ENCODE results near the gene KCTD16. TPM values are rescaled to one million over a fixed set of nuclear protein-coding genes. Genes with fewer than 3 reads are reported as not detected.

The KCTD16 gene
- polyA plus RNA-seq, 3 donors, result 2.1 to 2.9 (median 2.5) TPM

DNA sequence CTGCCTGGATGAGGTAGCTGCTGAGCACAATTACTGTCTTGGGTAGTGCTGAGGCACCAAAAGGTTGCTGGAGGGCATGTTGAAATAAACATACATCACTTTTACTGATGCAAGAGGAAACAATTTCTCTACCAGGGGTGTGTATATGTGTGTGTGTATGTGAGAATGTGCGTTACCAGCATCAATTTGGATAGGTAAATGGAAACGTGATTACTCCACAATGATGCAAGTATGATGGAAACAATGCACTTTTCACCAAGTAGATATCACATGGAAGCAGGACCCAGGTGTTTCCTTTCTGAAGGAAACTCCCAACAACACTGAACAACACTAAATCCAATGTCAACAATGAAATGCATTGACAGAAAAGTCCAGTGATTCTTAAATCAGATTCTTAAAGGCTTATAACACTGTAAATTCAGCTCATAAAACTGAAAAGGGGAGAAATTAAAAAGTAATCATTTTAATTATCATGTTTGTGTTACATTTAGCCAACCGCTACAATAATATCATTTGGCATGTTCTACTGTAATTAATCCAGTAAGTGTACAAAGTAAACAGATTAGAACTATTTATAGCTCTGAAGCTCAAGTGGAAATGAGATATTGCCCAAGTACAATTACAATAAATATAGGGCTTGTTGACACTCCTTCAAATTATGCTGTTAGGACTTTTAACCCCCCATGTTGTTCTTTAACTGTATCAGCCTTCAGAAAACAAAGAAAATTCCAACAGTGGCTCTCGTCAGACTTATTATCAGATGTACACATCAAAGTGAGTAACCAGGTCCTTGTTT, 25.5 kb upstream of the KCTD16 start:
- DNase-seq (ENCODE audit: extremely low read depth in 1 of 11, low read depth in 9 of 11, low spot score in 4 of 11), result peak in 1 of 11 donors; percentile 23

DNA sequence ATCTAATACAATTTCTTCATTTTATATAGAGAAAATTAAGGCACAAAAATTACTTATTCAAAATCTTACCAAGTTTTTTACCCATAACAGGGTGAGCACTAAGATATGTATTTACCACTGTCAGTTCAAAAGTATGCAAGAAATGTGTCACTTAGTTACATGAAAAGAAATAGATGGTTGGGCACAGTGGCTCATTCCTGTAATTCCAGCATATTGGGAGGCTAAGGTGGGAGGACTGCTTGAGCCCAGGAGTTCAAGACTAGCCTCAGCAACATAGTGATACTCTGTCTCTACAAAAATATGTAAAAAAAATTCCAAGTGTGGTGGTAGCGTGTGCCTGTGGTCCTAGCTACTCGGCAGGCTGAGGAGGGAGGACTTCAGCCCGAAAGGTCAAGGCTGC, 19.6 kb upstream of the KCTD16 start:
- no peak for DNase-seq (ENCODE audit: extremely low read depth in 1 of 11, low read depth in 9 of 11, low spot score in 4 of 11)

DNA sequence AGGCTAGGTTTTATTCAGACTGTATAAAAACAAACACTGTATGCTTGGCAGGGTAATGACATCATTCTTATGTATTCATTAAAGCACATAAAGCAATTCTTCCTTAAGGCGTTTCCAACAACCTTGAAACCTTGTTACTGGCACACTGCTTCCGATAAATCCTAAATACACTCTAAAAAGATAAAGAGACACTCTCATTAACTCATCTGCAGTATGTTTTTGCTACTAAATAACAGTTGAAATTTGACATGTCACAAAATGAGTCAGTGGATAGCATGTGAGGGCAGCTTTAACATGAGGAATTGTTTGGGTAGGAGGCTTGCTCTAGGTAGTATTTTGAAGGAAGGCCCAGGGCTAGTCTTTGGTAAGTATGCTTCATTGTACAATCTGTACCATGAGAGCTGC, 13.9 kb upstream of the KCTD16 start:
- no peak for DNase-seq (ENCODE audit: extremely low read depth in 1 of 11, low read depth in 9 of 11, low spot score in 4 of 11)

DNA sequence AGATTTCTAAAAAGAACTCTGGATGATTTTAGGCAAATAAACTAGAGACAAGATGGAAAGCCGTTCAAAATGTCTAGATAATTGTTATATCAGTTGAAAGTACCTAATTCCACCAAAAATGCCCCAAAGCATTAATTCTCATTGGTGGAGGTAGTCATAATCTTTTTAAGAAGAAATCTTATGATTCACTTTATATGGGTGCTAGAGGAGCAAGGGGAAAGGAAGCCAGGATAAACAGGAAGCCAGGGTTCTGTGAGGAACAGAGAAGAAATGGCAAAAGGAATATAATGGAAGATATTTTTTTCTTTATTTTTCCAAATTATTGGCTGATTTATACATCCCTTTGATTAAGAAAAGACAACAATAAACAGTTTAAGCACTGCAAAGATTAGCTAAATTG, 8.0 kb upstream of the KCTD16 start:
- DNase-seq (ENCODE audit: extremely low read depth in 1 of 11, low read depth in 9 of 11, low spot score in 4 of 11), result no peak

DNA sequence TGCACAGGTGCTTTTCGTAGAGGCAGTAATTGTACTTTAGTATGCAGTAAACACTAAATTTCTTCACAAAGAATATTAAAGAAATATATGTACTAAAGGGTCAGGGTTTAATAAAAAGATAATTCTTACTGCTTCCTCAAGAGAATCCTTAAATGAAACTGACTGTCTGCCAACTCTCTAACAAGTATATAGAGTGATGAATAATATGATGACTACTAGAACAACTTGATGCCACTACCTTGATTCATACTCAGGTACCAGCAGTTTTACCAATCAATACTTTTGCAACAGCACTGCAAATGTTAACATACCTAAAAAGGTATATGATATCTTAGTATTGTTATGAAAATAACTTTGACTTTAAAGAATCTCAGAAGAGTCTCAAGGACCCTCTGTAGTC, 4.0 kb upstream of the KCTD16 start:
- DNase-seq (ENCODE audit: extremely low read depth in 1 of 11, low read depth in 9 of 11, low spot score in 4 of 11), result no peak

DNA sequence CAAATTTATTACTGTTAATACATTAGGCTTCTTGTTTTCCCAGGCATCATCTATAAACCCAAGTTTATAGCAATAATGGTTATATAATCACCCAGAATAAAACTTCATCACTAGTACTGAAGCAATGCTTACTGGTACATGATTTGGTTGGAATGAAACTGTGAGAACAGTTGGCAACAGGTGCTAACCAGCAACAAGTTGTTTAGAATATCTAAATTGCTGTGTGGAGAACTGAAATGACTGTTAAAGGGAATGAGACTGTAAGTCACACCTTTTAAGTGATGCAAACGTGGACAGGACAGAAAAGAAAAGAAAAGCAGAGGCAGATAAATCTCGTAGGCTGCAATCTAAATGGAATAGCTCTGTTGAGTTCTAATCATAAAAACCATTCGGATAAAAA, 2.7 kb upstream of the KCTD16 start:
- no peak for DNase-seq (ENCODE audit: extremely low read depth in 1 of 11, low read depth in 9 of 11, low spot score in 4 of 11)

DNA sequence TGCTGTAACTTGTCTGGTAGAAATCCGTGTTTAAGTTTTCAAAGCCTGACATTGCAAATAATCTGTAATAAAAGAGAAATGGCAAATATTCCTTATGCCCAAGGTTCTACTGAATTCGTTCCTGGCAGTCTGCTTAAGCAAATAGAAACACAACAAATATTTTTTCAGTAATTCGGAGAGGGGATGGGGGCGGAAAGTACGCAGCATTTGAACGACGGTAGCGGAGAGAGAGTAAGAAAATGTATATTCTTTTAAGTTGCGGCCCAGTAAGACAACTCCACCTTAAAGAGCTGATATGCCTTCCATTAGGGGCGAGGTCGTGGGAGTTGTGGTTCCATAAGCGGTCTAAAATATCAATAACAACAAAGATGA, 783 bp upstream of the KCTD16 start:
- DNase-seq (ENCODE audit: extremely low read depth in 1 of 11, low read depth in 9 of 11, low spot score in 4 of 11), result peak in 1 of 11 donors; percentile 2

DNA sequence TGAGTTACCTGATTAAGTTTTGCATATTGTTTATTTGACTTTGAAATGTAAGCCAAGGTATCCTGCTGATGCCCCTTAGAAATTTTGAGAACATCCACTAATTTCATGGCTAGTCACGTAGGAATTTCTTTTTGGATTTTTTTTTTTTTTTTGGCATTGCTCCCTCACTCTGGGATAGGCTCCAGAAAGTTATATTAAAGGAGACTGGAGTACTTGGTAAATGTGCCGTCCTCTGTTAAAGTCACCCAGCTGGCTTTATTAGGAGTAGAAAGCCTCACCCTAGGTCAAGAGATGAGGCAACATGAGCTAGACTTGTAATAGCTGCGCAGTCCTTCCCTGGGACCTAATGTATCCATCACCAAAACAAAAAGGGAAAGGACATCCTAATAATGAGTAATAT, 3.1 kb downstream of the KCTD16 start:
- no peak for DNase-seq (ENCODE audit: extremely low read depth in 1 of 11, low read depth in 9 of 11, low spot score in 4 of 11)

DNA sequence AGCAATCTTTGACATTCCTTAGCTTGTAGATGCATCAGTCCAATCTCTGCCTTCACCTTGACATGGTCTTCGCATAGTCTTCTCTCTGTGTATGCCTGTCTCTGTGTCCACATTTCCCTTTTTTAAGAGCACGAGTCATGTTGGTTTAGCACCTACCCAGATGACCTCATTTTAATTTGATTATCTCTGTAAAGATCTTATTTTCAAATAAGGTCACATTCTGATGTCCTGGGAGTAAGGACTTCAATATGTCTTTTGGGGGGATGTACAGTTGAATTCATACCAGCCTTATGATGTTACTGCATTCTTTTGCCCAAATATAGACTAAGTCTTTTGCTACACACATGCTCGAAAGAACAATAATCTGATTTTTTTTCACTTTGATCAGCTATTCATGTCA, 6.9 kb downstream of the KCTD16 start:
- DNase-seq (ENCODE audit: extremely low read depth in 1 of 11, low read depth in 9 of 11, low spot score in 4 of 11), result no peak

DNA sequence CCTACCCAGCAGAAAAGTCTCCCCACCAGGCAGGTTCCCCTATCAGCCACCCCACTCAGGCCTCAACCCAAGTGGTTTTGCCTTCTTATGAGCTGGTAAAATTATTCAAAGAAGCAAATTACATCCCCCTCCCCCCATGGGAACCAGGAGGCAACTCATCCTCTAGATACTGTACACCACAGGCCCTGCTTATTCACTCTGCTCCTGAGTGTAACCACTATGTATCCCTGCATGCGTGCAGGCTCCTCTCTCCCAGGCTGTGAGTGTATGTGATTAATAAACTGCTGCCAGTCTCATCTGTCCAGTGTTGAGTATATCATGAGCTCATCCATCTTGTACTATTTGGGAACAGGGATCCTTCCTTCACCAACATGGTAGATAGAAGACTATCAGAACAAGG, 8.6 kb downstream of the KCTD16 start:
- no peak for DNase-seq (ENCODE audit: extremely low read depth in 1 of 11, low read depth in 9 of 11, low spot score in 4 of 11)

DNA sequence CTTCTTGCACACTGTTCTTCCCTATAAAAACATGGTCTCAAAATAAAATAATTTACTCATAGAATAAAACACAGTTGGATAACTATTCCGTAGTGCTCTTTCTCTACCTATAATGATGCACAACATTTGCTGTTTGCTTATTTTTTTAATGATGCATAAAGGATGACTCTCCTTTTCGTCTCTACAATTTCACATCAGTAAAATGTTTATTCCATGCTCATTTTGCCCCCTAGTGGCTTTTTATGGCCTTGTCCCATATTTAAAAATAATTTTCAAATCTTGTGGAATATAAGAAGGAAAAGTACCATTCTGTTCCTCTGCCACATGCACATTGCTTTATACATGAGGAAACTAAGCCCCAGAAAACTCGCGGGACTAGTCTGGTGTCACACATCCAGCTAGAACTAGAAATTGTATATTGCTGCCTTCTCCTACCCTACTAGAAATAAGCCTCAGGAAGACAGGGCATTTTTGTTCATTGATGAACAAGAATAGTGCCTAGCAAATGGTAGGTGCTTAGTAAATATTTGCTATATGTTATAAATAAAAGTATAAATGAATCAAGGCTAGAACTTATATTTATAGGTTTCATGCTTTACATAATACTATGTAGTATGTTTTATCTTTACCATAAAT, 12.7 kb downstream of the KCTD16 start:
- DNase-seq (ENCODE audit: extremely low read depth in 1 of 11, low read depth in 9 of 11, low spot score in 4 of 11), result no peak

DNA sequence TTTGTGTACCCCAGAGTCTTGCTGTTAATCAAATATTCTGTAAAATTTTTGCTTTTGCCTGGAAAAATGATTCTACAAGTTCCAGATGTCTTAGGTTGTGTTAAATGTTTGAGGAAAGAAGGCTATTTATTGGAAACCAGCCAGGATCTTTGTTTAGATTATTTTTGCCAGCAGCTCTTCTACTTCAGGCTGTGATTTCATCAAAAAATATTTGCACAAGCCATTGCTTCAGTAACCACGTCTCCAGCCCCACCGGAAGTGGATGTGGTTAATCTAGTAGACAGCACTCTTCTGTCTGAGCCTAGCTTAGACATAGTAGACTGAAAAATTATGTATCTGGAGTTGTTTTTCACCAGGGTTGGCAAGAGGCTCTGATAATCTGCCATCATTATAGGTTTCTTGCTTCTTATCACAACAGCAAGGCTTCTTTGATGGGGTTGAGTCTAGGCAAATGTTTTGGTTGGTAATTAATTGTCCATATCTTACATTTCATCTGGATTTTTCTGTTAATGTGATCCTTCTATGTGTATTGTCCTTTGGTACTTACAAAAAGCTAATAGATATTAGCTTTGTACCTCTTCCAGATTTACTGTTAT, 17.1 kb downstream of the KCTD16 start:
- peak in 1 of 11 donors; percentile 69 for DNase-seq (ENCODE audit: extremely low read depth in 1 of 11, low read depth in 9 of 11, low spot score in 4 of 11)

DNA sequence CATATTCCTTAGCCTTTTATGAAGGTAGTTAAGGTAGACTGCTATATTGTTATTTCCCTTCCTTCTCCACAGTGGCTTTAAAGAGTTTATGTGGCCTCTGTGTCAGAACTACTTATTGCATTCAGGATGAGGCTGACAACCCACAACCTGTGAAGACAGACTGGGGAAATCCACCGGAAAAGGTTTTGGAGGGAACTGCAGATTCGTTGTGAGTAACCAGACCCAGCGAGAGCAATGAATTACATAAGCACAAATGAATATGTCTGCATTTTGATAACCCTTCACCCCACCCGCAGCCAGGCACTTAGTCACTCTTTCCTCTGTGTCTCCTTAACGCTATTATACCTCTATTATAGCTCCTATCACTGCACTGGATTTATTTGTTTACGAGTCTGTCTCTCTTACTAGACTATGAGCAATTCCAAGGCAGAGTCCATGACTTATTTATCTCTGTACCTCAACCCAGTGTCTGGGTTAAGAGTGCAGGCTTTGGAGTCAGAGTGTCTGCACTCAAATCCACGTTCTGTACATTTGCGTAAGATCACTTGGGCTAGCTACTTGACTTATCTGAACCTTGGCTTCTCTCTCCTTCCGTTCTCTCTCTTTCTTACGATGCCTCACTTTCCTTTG, 19.2 kb downstream of the KCTD16 start:
- DNase-seq (ENCODE audit: extremely low read depth in 1 of 11, low read depth in 9 of 11, low spot score in 4 of 11), result no peak

DNA sequence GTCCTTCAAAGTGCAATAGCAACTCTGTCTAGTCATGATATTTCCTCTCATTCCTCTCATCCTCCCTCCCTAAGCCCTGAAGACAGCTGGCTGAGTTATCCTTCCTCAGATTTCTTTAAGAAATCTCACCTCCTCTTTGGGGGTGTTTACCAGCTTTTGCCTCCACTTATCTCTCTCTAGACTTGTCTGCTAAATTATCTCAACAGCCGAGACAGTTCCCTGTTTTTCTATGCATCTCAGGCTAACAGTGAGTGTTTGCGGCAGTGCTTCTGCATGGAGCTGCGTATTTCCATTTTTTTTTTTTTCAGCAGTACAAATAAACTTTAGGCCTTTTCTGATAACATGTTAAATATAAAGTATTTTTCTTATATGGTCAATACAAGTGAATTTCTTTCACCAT, 20.9 kb downstream of the KCTD16 start:
- DNase-seq (ENCODE audit: extremely low read depth in 1 of 11, low read depth in 9 of 11, low spot score in 4 of 11), result no peak

DNA sequence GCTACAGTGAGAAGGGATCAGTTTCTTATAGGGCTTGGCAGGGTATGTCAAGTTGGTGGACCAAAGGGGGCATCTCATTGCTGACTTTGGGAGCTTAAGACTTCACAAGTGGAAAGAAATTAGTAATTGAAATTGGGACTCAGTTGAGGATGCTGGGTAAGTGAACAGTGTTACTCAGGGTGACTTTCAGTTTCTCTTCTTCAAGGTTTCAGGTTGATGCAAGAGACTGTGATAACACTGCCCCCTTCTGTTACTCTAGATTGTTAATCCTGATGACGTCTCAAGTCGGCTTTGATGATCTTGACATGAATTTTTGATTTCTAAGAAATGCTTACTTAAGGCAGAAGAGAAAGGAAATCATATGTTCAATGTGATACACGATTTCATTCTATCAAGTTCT, 21.3 kb downstream of the KCTD16 start:
- DNase-seq (ENCODE audit: extremely low read depth in 1 of 11, low read depth in 9 of 11, low spot score in 4 of 11), result no peak

DNA sequence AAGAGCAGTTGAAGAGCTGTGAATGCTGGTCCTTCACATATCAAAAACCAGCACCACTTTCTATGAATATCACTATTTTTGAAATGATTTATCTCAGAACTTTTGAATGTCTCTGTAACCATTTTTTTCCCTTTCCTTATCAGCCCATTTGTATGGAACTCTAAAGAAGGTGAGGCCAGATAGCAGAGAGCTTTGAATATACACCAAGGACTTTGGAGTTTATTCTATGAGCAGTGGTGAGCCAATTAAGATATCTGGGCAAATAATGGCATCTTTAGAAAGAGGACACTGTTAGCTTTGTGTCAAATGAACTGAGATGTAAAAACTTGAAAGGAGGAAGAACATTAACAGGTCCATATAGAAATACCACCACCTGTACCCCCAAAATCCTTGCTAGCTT, 22.0 kb downstream of the KCTD16 start:
- DNase-seq (ENCODE audit: extremely low read depth in 1 of 11, low read depth in 9 of 11, low spot score in 4 of 11), result no peak

DNA sequence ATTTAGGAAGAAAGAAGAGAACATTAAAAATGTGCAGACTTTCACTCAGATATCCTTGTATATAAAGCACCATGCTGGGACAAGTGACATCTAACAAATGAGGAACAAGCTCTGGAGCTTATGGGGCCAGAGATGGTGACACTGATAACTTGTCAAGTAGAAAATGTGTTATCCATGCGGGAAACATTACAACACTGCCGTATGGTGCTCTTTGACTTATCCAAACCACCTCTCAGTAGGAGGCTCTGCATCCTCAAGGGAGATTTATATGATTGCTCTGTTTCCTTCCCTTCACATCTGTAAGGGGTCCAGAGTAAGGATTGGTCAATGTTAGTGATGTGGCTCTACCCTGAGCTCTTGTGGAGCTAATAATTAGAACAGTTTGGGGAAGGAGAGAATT, 23.5 kb downstream of the KCTD16 start:
- no peak for DNase-seq (ENCODE audit: extremely low read depth in 1 of 11, low read depth in 9 of 11, low spot score in 4 of 11)

DNA sequence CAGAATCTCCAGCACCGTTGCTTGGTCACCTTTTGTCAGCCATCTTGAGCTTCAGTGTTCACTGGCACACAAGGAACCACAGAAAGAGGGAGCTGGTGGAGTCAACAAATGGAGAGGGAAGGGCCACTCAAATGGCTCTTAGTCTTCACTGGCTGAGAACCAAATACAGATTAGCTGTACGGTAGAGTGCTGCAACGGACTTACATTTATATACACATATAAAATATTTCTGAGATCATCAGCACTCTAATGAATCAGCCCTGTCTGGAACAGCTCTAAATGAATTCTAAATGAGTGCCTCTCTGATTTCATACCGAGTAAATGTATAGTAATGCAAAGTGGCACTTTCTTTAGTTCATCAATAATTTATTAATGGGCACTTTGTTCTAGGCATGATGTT, 24.8 kb downstream of the KCTD16 start:
- DNase-seq (ENCODE audit: extremely low read depth in 1 of 11, low read depth in 9 of 11, low spot score in 4 of 11), result no peak

DNA sequence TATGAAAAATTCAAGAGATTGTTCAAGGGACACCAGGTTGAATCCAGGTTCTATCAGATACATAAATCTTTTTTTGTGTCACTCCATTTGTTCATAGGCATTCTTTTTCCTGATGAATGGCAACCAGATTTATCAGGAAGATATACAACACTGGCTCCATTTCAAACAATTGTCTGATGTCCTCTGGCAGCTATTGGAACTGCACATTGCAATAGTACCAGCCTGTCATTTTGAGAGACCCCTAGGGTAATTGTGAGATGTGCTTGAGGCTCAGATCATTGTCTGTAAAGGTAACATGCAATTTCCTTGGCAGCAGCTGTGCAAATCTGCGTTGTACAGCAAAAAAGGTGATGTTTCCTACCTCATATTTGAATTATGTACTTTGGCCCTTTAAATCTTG, 25.9 kb downstream of the KCTD16 start:
- DNase-seq (ENCODE audit: extremely low read depth in 1 of 11, low read depth in 9 of 11, low spot score in 4 of 11), result no peak

DNA sequence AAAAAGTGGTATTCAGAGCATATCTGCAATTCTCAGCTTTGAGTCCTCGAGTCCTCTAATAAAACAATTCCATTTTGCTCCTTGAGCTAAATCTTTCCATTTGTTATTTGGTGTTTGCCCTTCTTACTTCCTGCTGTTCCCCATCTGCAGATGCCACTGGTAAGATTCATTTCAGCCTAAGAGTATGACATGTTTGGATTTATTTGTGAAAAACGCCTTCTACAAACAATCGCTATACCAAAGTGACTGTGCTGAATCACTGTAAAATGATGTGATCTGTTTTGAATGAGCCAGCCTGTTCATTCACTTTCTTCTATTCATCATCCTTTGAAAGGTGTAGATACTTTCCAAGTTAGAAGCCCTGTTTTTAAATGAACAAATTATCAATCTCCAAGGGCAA, 27.7 kb downstream of the KCTD16 start:
- no peak for DNase-seq (ENCODE audit: extremely low read depth in 1 of 11, low read depth in 9 of 11, low spot score in 4 of 11)
